Erythroblast (primary cell): Measurements from ENCODE around the gene MXD4.

ENCODE experiments used
- GATA1 ChIP-seq: IDR thresholded peaks from 2 replicates; pipeline ENCODE4 v1.6.1; 2011; ENCODE audit warnings: low read depth, mild to moderate bottlenecking, control low read depth, low read length, moderate library complexity
- POLR2A ChIP-seq: IDR thresholded peaks from 2 replicates; pipeline ENCODE4 v1.6.1; 2011; ENCODE audit warnings: mild to moderate bottlenecking, low read length

DNA sequence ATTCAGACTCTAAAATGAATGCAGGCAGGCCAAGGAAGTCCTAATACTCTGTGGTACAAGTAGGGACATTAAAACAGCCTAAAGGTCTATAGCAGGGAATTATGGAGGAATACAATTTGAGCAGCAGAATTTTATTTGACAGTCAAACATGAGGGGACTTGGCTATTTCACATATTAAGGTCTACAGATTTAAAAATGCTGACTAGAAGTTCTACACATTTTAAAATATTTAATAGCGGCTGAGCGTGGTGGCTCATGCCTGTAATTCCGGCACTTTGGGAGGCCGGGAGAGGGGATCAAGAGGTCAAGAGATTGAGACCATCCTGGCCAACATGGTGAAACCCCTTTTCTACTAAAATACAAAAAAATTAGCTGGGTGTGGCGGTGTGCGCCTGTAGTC, 30.8 kb downstream of the MXD4 start:
- no peak for TF ChIP-seq POLR2A
- TF ChIP-seq GATA1, result no peak
